BE2C (cell line): ENCODE results near the gene ATP13A1.

Source experiments
- DNase-seq: peaks from one replicate; pipeline ENCODE4 v3.0.0-alpha.2; 2020
- H3K27me3 ChIP-seq: fragments of 250-450 bp; sonication (Bioruptor Pico); 2 replicates; pipeline ENCODE4 v1.5.1; 2020; ENCODE audit warnings: mild to moderate bottlenecking
- H3K36me3 ChIP-seq: fragments of 250-450 bp; sonication (Bioruptor Pico); 2 replicates; pipeline ENCODE4 v1.5.1; 2020; ENCODE audit warnings: mild to moderate bottlenecking
- H3K4me1 ChIP-seq: fragments of 250-450 bp; sonication (Bioruptor Pico); 2 replicates; pipeline ENCODE4 v1.5.1; 2020
- H3K4me3 ChIP-seq: 2 replicates; pipeline ENCODE4 v1.5.1; 2011; ENCODE audit warnings: low read depth, low read length
- H3K9me3 ChIP-seq: fragments of 250-450 bp; sonication (Bioruptor Pico); 2 replicates; pipeline ENCODE4 v1.5.1; 2020
- CTCF ChIP-seq: IDR thresholded peaks from 2 replicates; pipeline ENCODE4 v1.5.1; 2012; ENCODE audit warnings: mild to moderate bottlenecking, low read depth, low read length

The ATP13A1 gene

GRCh38 chr19:19619849-19620210, 43.6 kb downstream of the ATP13A1 start:
- no peak for DNase-seq
- no peaks in the 10 kb centered on the region for H3K4me1 ChIP-seq
- no peaks in the 10 kb centered on the region for H3K27me3 ChIP-seq
- peaks cover 4% of the 10 kb centered on the region; the same call in 1 of the 2 replicates for H3K9me3 ChIP-seq
- no peak for TF ChIP-seq CTCF
- H3K36me3 ChIP-seq = no peaks in the 10 kb centered on the region
- H3K4me3 ChIP-seq = no peak overlapping the region

- no peak overlapping the region for H3K4me3 ChIP-seq
- H3K27me3 ChIP-seq = no peaks in the 10 kb centered on the region
- no peak for DNase-seq
Observed at GRCh38 chr19:19619181-19619848, 44.2 kb downstream of the ATP13A1 start.

GRCh38 chr19:19618219-19619051, 45.0 kb downstream of the ATP13A1 start, which contains the start of gene PBX4:
Gene PBX4 (minus strand): TSS chr19:19618687. CDS start chr19:19618629, 58 bp downstream.
- DNase-seq = peak; percentile 96
- Histone ChIP-seq H3K4me3 (peak within 1 kb of the TSS; percentile 17; the same call in 1 of the 2 replicates), H3K4me1 (no peaks in the 10 kb centered on the region), H3K27me3 (no peaks in the 10 kb centered on the region), H3K9me3 (peaks cover 4% of the 10 kb centered on the region; the same call in 1 of the 2 replicates), H3K36me3 (no peaks in the 10 kb centered on the region)
- no peak for TF ChIP-seq CTCF

More at GRCh38 chr19:19619181-19619848, 44.2 kb downstream of the ATP13A1 start:
- no peak for TF ChIP-seq CTCF
- Histone ChIP-seq H3K9me3 (peaks cover 4% of the 10 kb centered on the region; the same call in 1 of the 2 replicates), H3K4me1 (no peaks in the 10 kb centered on the region), H3K36me3 (no peaks in the 10 kb centered on the region)

GRCh38 chr19:19615086-19615485, 48.4 kb downstream of the ATP13A1 start:
- H3K27me3 ChIP-seq = no peaks in the 10 kb centered on the region
- DNase-seq = no peak
- no peaks in the 10 kb centered on the region for H3K36me3 ChIP-seq
- no peak for TF ChIP-seq CTCF
- no peaks in the 10 kb centered on the region for H3K4me1 ChIP-seq
- no peak overlapping the region for H3K4me3 ChIP-seq
- H3K9me3 ChIP-seq = peaks cover 4% of the 10 kb centered on the region; the same call in 1 of the 2 replicates

DNA sequence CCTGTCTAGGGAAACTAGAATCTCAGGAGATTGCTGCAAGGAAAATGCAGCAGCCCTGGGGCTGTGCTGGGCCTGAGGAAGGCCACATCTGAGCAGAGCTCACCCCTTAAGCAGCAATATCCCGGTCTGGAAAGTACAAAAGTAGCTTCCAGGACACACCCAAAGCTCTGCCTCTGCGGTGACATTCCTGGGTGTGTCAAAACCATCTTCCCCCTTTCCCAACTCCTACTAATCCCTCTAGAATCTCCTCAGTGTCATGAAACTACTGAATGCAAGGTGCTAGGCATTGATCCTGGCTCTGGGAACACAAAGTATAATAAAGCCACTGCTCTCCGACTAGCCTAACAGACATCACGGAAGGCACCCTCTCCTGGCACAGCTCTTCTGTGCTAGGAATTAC, 50.0 kb downstream of the ATP13A1 start:
- peaks cover 4% of the 10 kb centered on the region; the same call in 1 of the 2 replicates for H3K9me3 ChIP-seq
- H3K27me3 ChIP-seq = no peaks in the 10 kb centered on the region
- DNase-seq = no peak
- TF ChIP-seq CTCF = no peak
- no peak overlapping the region for H3K4me3 ChIP-seq
- H3K36me3 ChIP-seq = no peaks in the 10 kb centered on the region
- H3K4me1 ChIP-seq = no peaks in the 10 kb centered on the region
